BE2C (cell line): ENCODE results near the gene NIT2.

Experiments used
- DNase-seq: peaks from one replicate; pipeline ENCODE4 v3.0.0-alpha.2; 2020
- H3K27me3 ChIP-seq: fragments of 250-450 bp; sonication (Bioruptor Pico); 2 replicates; pipeline ENCODE4 v1.5.1; 2020; ENCODE audit warnings: mild to moderate bottlenecking
- H3K36me3 ChIP-seq: fragments of 250-450 bp; sonication (Bioruptor Pico); 2 replicates; pipeline ENCODE4 v1.5.1; 2020; ENCODE audit warnings: mild to moderate bottlenecking
- H3K4me1 ChIP-seq: fragments of 250-450 bp; sonication (Bioruptor Pico); 2 replicates; pipeline ENCODE4 v1.5.1; 2020
- H3K4me3 ChIP-seq: 2 replicates; pipeline ENCODE4 v1.5.1; 2011; ENCODE audit warnings: low read depth, low read length
- H3K9me3 ChIP-seq: fragments of 250-450 bp; sonication (Bioruptor Pico); 2 replicates; pipeline ENCODE4 v1.5.1; 2020
- CTCF ChIP-seq: IDR thresholded peaks from 2 replicates; pipeline ENCODE4 v1.5.1; 2012; ENCODE audit warnings: mild to moderate bottlenecking, low read depth, low read length

NIT2 gene

GRCh38 chr3:100407977-100408532 lies 73.5 kb downstream of the NIT2 start:
- peaks cover 7% of the 10 kb centered on the region for H3K4me1 ChIP-seq
- H3K4me3 ChIP-seq: no peak overlapping the region
- no peak for DNase-seq
- no peaks in the 10 kb centered on the region for H3K36me3 ChIP-seq
- no peak for TF ChIP-seq CTCF
- no peaks in the 10 kb centered on the region for H3K9me3 ChIP-seq
- no peaks in the 10 kb centered on the region for H3K27me3 ChIP-seq
